Central memory CD8-positive, alpha-beta T cell (primary cell): ENCODE results near the gene INPP5B.

Experiments used
- ATAC-seq: fragments of 150-1000 bp; cut with Tn5 transposase; replicated peaks from 2 replicates; pipeline ENCODE4 v1.10.0; 2022; ENCODE audit warnings: mild to moderate bottlenecking, moderate FRiP score, moderate number of reproducible peaks; ENCODE audit not compliant: poor library complexity, severe bottlenecking; ENCODE audit errors: extremely low read depth
- DNase-seq, 2 donors: peaks; one replicate each; pipeline ENCODE4 v3.0.0; 2021; ENCODE audit warnings: low spot score in 2 of 2
- H3K27ac Mint-ChIP-seq: one replicate; pipeline ENCODE4 v1.8.0; 2022; ENCODE audit warnings: low read depth, mild to moderate bottlenecking, moderate library complexity, mixed read lengths
- H3K27me3 Mint-ChIP-seq: one replicate; pipeline ENCODE4 v1.8.0; 2022; ENCODE audit warnings: mixed read lengths
- H3K36me3 Mint-ChIP-seq: one replicate; pipeline ENCODE4 v1.8.0; 2022; ENCODE audit warnings: mild to moderate bottlenecking, moderate library complexity, mixed read lengths; ENCODE audit not compliant: insufficient read depth
- H3K4me1 Mint-ChIP-seq: one replicate; pipeline ENCODE4 v1.8.0; 2022; ENCODE audit warnings: mixed read lengths
- H3K4me3 Mint-ChIP-seq: one replicate; pipeline ENCODE4 v1.8.0; 2022; ENCODE audit warnings: mild to moderate bottlenecking, moderate library complexity, mixed read lengths
- H3K9me3 Mint-ChIP-seq: one replicate; pipeline ENCODE4 v1.8.0; 2022; ENCODE audit warnings: mixed read lengths

Gene INPP5B

DNA sequence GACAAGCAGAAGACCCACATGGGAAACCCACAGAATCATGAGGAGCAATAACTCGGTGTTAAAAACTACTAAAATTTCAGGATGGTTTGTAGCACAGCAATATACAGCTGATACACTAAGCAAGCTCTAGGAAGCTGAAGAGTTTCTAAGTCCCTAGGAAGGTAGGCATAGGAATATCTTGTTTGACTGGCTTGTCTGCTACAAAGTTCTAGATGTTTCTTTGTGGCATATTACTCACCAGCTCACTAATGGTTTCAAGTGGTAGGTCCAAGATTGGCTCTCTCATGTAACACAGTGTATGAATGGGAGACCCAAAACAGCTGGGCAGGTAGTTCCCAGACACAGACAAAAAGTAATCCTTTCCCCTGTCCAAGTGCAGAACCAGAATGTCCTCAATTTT lies 74.2 kb downstream of the INPP5B start:
- H3K4me1 Mint-ChIP-seq: no peaks in the 10 kb centered on the region
- H3K27ac Mint-ChIP-seq: no peak overlapping the region
- DNase-seq (no peak), ATAC-seq (no peak)
- no peaks in the 10 kb centered on the region for H3K27me3 Mint-ChIP-seq
- peaks cover 47% of the 10 kb centered on the region for H3K36me3 Mint-ChIP-seq
- no peaks in the 10 kb centered on the region for H3K9me3 Mint-ChIP-seq
- H3K4me3 Mint-ChIP-seq: no peak overlapping the region

DNA sequence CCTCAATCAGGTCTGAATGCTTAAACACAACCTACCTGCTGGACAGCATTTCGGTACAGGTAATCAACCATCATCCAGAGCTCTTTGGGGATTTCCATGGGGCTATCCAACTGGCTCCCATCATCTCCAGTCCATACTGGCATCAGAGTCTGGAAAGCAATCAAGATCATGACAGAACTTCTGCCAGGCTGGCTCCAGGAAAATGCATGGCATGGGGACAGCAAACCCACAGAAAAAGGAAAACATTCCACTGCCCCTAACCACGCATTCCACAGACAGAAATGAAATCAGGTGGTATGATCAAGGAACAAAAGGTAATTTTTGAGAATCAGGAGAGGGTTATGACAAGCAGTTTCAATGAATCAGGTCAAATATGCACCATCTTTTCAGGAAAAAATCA lies 78.4 kb downstream of the INPP5B start:
- H3K27ac Mint-ChIP-seq: no peak overlapping the region
- H3K4me1 Mint-ChIP-seq: no peaks in the 10 kb centered on the region
- no peaks in the 10 kb centered on the region for H3K9me3 Mint-ChIP-seq
- peaks cover 39% of the 10 kb centered on the region for H3K36me3 Mint-ChIP-seq
- H3K4me3 Mint-ChIP-seq: no peak overlapping the region
- no peak for ATAC-seq
- no peaks in the 10 kb centered on the region for H3K27me3 Mint-ChIP-seq
- no peak for DNase-seq

- Mint-ChIP-seq H3K36me3 (peaks cover 35% of the 10 kb centered on the region), H3K27ac (no peak overlapping the region), H3K27me3 (no peaks in the 10 kb centered on the region), H3K9me3 (no peaks in the 10 kb centered on the region), H3K4me1 (no peaks in the 10 kb centered on the region), H3K4me3 (no peak overlapping the region)
- ATAC-seq: no peak
- no peak for DNase-seq
Observed at GRCh38 chr1:37867784-37868183, 79.1 kb downstream of the INPP5B start.

GRCh38 chr1:37866491-37866890 lies 80.4 kb downstream of the INPP5B start:
- no peaks in the 10 kb centered on the region for H3K4me1 Mint-ChIP-seq
- no peak overlapping the region for H3K4me3 Mint-ChIP-seq
- H3K27ac Mint-ChIP-seq: no peak overlapping the region
- DNase-seq (no peak), ATAC-seq (no peak)
- H3K27me3 Mint-ChIP-seq: no peaks in the 10 kb centered on the region
- H3K36me3 Mint-ChIP-seq: peaks cover 34% of the 10 kb centered on the region
- no peaks in the 10 kb centered on the region for H3K9me3 Mint-ChIP-seq

DNA sequence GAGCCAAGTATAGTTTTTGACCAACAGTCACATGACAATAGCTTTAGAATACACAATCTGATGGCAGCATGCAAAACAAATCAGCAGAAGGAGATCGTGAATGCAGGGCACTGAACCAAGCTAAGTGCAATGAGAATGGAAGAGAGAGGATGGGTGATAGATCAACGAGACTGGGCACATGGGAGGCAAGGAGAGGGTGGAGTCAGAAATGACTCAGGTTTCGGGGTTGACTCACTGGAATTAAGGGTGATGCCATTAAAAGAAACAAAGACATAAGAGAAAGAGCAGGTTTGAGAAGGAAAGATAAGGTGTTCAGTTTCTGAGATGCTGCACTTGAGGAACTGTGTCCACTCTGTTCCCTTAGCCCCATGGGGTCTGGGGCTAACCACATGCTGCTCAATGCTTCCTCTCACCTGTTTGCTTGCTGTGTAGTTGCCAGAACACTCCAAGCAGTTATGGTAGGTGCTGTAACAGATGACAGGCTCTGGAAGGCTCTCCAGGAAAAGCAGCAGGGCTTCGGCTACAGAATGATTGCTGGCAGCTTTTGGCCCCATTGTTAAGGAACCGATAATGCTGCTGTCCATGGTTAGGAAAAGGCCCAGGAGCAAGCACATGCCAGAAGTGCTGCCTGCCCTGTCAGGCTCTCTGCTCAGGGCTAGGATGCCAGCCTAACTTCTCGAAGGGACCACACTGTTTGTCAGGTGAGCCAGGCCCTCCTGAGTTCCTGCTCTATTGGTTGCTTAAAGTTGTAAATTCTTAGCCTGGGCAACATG lies 81.3 kb downstream of the INPP5B start:
- DNase-seq: no peak
- Mint-ChIP-seq H3K9me3 (no peaks in the 10 kb centered on the region), H3K27me3 (no peaks in the 10 kb centered on the region), H3K4me1 (no peaks in the 10 kb centered on the region), H3K36me3 (peaks cover 30% of the 10 kb centered on the region), H3K4me3 (no peak overlapping the region), H3K27ac (no peak overlapping the region)
- ATAC-seq: no peak

- Mint-ChIP-seq H3K27ac (no peak overlapping the region), H3K36me3 (peaks cover 20% of the 10 kb centered on the region), H3K4me1 (peaks cover 12% of the 10 kb centered on the region), H3K27me3 (no peaks in the 10 kb centered on the region), H3K9me3 (no peaks in the 10 kb centered on the region), H3K4me3 (no peak overlapping the region)
- no peak for ATAC-seq
- DNase-seq: no peak
Observed at GRCh38 chr1:37862330-37862729, 84.5 kb downstream of the INPP5B start.

DNA sequence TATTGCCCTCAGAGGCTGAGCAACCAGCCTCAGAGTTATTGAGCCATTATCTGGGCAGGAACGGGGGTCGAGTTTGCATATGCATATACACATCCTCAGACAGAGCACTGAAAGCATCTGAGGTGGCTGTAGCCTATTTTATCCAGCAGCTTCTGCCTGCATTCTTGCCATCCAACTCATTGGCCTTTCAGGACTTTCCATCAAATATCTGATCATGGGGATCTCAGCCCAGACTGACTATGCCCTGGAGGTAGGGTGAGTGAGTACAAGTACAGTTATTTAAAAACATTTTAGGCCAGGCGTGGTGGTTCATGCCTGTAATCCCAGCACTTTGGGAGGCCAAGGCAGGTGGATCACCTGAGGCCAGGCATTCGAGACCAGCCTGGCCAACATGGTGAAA lies 85.7 kb downstream of the INPP5B start:
- ATAC-seq: no peak
- Mint-ChIP-seq H3K36me3 (peaks cover 22% of the 10 kb centered on the region), H3K27ac (no peak overlapping the region), H3K9me3 (no peaks in the 10 kb centered on the region), H3K4me3 (no peak overlapping the region), H3K27me3 (no peaks in the 10 kb centered on the region), H3K4me1 (peaks cover 17% of the 10 kb centered on the region)
- DNase-seq: no peak

DNA sequence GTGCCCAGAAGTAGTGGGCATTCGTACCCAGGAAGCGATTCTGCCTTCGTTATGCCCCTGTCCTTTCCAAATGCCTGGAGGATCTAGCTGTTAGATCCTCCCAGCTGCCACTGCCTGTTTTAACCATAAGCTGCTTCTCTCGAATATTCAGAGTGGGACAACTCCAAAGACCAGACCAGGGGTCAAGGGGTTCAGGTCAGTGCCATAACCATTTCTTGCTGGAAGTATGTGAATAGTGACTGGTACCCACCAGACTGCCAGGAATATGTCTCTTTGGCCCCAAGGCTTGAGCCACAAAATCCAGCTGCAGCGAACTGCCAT lies 86.5 kb downstream of the INPP5B start:
- H3K27me3 Mint-ChIP-seq: no peaks in the 10 kb centered on the region
- ATAC-seq: no peak

DNA sequence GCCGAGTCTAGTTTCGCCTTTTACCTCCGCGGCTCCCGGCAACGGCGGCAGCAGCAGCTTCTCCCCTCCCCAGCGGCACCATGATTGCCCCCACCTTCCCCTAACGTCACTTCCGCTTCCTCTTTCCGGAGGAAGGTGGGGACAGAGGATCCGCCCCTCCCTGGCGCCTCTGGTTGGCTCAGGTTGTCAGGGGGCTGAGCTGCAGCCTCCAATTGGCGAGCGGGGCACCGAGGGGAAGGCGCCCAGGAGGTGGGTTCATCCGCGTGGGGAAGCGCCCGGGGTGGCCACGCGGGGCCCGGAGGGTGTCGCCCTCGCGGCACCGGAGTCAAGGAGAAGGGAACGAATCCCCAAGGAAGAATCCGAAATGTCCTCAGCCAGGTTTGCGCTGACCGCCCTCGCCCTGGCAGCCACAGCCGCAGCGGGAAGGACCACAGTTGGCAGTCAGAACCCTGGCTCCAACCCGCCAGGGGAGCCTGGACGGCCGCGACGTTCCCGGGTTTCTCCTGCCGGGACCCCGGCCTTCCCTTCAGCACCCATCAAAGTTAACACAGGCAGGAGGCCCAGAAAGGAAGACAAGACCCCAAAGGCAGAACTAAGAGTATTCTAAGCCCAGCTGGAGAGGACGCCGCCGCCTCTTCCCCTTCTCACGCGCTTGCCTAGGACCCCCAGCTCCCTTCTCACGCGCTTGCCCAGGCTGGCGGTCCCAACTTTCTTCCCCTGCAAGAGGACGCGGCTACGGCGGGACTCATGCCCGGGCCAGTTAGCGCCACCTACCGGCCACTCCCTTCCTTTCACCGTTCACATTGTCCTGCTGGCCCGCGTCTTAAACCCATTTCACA lies 87.1 kb downstream of the INPP5B start, which contains the start of gene MTF1:
MTF1 (minus strand) TSS at position 86 of the 839 bp plus-strand sequence. CDS start 1,934 bp downstream, outside the sequence.
- peak within 1 kb of the TSS; percentile 97 for H3K27ac Mint-ChIP-seq
- no peaks in the 10 kb centered on the region for H3K9me3 Mint-ChIP-seq
- H3K4me1 Mint-ChIP-seq: peaks cover 24% of the 10 kb centered on the region
- peaks cover 23% of the 10 kb centered on the region for H3K36me3 Mint-ChIP-seq
- peak; percentile 99 for ATAC-seq
- H3K27me3 Mint-ChIP-seq: no peaks in the 10 kb centered on the region
- H3K4me3 Mint-ChIP-seq: peak within 1 kb of the TSS; percentile 98
- peak; percentile 90 to 96 for DNase-seq

More for the DNA sequence above, 86.5 kb downstream of the INPP5B start:
- Mint-ChIP-seq H3K9me3 (no peaks in the 10 kb centered on the region), H3K27ac (peak overlapping the region; percentile 97), H3K36me3 (peaks cover 23% of the 10 kb centered on the region), H3K4me3 (peak overlapping the region; percentile 98), H3K4me1 (peaks cover 18% of the 10 kb centered on the region)
- no peak for DNase-seq

- no peak for DNase-seq
- no peak for ATAC-seq
Observed at GRCh38 chr1:37858931-37859506, 87.8 kb downstream of the INPP5B start.

DNA sequence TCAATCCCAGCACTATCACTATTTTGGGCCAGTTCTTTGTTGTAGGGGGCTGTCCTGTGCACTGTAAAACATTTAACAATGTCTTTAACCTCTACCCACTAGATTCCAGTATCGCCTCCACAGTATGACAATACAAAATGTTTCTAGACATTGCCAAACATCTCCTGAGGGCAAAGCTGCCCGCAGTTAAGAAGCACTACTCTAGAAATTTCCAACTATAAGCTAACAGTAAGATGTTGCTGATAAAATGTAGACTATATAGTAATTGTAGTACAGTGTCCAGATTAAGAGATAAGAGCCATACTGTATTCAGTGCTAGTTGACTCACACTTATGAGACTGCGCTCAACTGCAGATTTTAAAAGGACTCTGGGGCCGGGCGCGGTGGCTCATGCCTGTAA lies 92.4 kb downstream of the INPP5B start:
- H3K4me3 Mint-ChIP-seq: no peak overlapping the region
- H3K4me1 Mint-ChIP-seq: peaks cover 24% of the 10 kb centered on the region
- H3K27me3 Mint-ChIP-seq: no peaks in the 10 kb centered on the region
- no peak overlapping the region for H3K27ac Mint-ChIP-seq
- H3K9me3 Mint-ChIP-seq: no peaks in the 10 kb centered on the region
- ATAC-seq: no peak
- no peak for DNase-seq
- H3K36me3 Mint-ChIP-seq: peaks cover 26% of the 10 kb centered on the region

More at GRCh38 chr1:37858931-37859506, 87.8 kb downstream of the INPP5B start:
- Mint-ChIP-seq H3K4me1 (peaks cover 31% of the 10 kb centered on the region), H3K27me3 (no peaks in the 10 kb centered on the region), H3K27ac (peak overlapping the region; percentile 97), H3K4me3 (peak overlapping the region; percentile 98), H3K9me3 (no peaks in the 10 kb centered on the region), H3K36me3 (peaks cover 24% of the 10 kb centered on the region)

DNA sequence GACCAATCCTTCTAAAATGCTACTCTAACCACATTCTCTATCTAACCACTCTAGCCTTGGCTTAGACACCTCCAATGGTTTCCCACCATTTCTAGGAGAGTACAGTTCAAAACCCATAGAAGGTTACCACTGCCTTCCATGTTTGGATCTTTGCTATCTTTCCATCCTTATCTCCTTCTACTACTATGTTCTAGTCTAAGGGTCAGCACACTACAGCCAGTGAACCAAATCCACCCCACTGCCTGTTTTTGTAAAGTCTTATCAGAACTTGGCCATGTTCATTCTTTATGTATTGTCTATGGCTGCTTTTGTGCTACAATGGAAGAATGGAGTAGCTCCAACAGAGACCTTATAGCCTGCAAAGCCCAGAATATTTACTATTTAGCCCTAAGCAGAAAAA lies 93.7 kb downstream of the INPP5B start:
- Mint-ChIP-seq H3K36me3 (peaks cover 23% of the 10 kb centered on the region), H3K4me3 (no peak overlapping the region), H3K27ac (no peak overlapping the region), H3K4me1 (peaks cover 24% of the 10 kb centered on the region), H3K9me3 (no peaks in the 10 kb centered on the region), H3K27me3 (no peaks in the 10 kb centered on the region)
- DNase-seq: no peak
- no peak for ATAC-seq
